ENCODE data around the gene PLA2G6. TPM values are rescaled to one million over a fixed set of nuclear protein-coding genes. Genes with fewer than 3 reads are reported as not detected.

Gene PLA2G6
- total RNA-seq, 4 donors from 2014 or later = 29.2 to 129 (median 44.1) TPM

DNA sequence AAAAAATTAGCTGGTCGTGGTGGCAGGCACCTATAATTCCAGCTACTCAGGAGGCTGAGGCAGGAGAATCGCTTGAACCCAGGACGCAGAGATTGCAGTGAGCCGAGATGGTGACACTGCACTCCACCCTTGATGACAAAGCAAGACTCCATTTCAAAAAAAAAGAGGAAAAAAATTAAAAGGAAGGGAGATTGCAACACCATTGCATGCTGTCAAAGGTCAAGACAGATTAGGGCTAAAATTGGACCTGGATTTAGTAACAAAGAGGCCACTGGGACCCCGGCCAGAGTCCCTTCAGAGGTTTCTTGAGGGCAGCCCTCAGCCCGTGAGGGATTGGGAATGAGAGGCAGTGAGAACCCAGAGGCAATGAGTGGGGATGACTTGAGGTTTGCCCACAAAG, 11.9 kb upstream of the PLA2G6 start:
- TF ChIP-seq, protein P1, sequence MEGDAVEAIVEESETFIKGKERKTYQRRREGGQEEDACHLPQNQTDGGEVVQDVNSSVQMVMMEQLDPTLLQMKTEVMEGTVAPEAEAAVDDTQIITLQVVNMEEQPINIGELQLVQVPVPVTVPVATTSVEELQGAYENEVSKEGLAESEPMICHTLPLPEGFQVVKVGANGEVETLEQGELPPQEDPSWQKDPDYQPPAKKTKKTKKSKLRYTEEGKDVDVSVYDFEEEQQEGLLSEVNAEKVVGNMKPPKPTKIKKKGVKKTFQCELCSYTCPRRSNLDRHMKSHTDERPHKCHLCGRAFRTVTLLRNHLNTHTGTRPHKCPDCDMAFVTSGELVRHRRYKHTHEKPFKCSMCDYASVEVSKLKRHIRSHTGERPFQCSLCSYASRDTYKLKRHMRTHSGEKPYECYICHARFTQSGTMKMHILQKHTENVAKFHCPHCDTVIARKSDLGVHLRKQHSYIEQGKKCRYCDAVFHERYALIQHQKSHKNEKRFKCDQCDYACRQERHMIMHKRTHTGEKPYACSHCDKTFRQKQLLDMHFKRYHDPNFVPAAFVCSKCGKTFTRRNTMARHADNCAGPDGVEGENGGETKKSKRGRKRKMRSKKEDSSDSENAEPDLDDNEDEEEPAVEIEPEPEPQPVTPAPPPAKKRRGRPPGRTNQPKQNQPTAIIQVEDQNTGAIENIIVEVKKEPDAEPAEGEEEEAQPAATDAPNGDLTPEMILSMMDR (IDR thresholded peaks at IDR 0.05; ENCODE audit: low read depth) = no peak

DNA sequence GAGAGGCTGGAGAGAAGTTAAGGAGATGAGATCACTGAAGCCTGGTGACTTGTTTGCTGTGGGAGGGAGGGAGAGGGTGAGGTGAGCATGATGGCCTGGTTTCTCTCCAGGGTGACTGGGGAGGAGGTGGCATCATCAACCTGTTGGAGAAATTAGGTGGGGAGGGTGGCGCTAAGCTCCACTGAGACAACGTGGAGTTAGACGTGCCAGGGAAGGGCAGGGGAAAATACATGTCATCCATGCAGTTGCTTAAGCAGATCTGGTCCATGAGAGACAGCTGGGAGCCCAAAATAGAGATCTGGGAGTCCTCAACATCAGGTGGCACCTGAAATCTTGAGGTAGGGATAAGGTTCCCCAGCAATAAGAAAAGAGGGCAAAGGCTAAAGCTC, 10.8 kb upstream of the PLA2G6 start:
- TF ChIP-seq, protein P1 (IDR thresholded peaks at IDR 0.05; ENCODE audit: low read depth) = no peak

DNA sequence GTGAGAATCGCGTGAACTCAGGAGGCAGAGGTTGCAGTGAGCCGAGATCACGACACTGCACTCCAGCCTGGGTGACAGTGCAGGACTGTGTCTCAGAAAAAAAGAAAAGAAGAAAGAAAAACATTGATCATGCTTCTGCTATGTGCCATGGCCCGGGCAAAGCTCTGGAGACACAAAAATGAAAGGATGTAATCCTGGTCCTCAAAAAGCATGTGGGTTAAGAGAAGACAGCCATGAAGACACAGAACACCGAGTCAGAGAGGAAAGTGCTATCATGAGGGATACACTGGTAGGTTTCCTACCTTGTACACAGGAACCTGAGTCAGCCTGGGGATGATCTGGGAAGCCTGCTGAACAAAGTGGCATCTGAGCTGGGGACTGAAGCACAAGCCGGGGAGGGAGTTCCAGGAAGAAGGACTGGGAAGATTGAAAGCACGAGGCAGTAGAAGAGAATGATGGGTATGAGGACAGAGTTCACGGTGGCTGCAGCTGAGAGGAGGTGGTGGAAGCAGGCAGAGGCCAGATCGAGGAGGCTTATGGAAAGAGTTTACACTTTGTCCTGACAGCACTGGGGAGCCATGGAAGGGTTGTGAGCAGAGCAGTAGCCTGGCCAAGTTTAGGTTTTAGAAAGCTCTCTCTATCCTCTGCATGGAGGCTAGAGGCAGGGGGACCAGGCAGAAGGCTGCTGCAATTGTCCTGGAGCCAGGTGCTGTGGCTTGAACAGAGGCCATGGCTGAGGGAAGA, 10.3 kb upstream of the PLA2G6 start:
- TF ChIP-seq, protein P1 (IDR thresholded peaks at IDR 0.05; ENCODE audit: low read depth) = no peak

DNA sequence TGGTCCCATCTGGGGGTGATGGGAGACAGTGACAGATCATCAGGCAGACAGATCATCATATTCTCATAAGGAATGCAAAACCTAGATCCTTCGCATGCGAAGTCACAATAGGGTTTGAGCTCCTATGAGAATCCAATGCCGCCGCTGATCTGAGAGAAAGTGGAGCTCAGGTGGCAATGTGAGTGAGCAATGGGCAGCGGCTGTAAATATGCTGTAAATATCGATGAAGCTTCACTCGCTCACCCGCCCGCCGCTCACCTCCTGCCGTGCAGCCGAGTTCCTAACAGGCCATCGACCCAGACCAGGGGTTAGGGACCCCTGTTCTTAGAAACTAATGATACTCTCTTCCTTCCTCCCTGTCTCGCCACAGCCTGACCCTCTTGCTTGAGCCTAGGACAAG, 9.4 kb upstream of the PLA2G6 start:
- TF ChIP-seq, protein P1 (IDR thresholded peaks at IDR 0.05; ENCODE audit: low read depth) = no peak

DNA sequence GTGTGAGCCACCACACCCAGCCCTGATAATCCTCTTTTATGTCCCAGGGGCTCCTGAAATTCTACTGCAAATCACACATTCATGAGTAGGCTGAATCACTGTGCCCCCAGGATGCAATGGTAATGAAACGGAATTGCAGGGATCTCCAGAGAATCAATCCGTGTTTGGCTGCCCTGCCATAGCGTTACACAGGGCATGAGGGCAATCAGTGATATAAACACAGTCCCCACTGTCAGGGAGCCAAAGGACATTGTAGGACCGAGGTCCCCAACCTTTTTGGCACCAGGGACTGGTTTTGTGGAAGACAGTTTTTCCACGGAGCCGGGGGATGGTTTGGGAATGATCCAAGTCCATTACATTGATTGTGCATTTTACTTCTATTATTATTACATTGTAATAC, 9.0 kb upstream of the PLA2G6 start:
- TF ChIP-seq, protein P1 (IDR thresholded peaks at IDR 0.05; ENCODE audit: low read depth) = no peak

DNA sequence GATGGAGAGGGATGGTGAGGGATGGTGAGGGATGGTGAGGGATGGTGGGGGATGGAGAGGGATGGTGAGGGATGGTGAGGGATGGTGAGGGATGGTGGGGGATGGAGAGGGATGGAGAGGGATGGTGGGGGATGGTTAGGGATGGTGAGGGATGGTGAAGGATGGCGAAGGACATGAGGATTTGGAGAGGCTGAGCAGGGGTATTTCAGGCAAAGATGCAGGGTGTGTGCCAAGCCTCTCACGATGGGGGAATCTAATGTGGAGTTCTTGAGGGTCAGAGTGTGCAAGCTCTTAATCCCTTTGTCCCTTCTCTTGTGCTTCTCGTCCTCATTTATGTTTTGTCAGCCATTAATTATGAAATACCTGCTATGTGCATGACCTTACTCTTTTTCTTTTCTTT, 7.5 kb upstream of the PLA2G6 start:
- TF ChIP-seq, protein P1 (IDR thresholded peaks at IDR 0.05; ENCODE audit: low read depth) = no peak

DNA sequence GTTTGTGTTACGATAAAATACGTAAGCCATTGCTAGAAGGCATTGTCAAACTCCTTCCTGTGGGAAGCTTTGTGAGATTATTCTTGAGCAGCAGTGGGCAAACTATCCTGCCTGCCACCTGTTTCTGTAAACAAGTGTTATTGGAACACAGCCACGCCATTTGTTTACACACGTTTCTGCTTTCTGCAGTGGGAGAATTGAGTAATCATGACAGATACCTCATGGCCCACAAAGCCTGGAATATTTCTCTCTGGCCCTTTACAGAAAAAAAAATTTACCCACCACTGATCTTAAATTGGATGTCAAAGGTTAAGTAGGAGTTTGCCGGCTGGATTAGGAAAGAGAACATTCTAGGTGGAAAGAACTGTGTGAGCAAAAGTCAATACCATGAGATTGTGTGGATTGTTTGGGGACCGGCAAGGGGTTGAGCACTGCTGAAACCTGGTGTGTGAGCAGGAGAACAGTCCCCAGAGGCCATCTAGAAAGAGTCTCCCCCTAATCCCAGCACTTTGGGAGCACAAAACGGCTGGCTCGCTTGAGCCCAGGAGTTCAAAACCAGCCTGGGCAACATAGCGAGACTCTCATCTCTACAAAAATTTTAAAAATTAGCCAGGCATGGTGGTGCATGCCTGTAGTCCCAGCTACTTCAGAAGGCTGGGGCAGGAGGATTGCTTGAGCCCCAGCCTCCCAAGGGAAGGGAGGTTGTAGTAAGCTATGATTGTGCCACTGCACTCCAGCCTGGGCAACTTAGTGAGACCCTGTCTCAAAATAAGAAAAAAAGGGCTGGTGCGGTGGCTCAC, 6.0 kb upstream of the PLA2G6 start:
- TF ChIP-seq, protein P1 (IDR thresholded peaks at IDR 0.05; ENCODE audit: low read depth) = no peak

Measured in subcutaneous adipose tissue (tissue), 4 donors.